Measurements from ENCODE around the gene CPLX3. TPM values are rescaled to one million over a fixed set of nuclear protein-coding genes. Genes with fewer than 3 reads are reported as not detected.

CPLX3 gene
- total RNA-seq, 1 donor from 2014 or later = 0.32 TPM

GRCh38 chr15:74789171-74789631 is 37.2 kb upstream of the CPLX3 start:
- Mint-ChIP-seq H3K4me3 (ENCODE audit: unreplicated experiment) (no peak overlapping the region), H3K27me3 (ENCODE audit: unreplicated experiment) (peaks cover 9% of the 10 kb centered on the region), H3K9me3 (ENCODE audit: unreplicated experiment) (no peaks in the 10 kb centered on the region), H3K27ac (ENCODE audit: unreplicated experiment) (no peak overlapping the region), H3K4me1 (ENCODE audit: low read depth, unreplicated experiment) (peaks cover 36% of the 10 kb centered on the region), H3K36me3 (ENCODE audit: unreplicated experiment) (no peaks in the 10 kb centered on the region)
- TF ChIP-seq CTCF (IDR thresholded peaks at IDR 0.05; ENCODE audit: partially characterized antibody, unreplicated experiment) = no peak
- no peak for DNase-seq

GRCh38 chr15:74789741-74790079 is 36.7 kb upstream of the CPLX3 start:
- no peak for DNase-seq
- Mint-ChIP-seq H3K9me3 (ENCODE audit: unreplicated experiment) (no peaks in the 10 kb centered on the region), H3K36me3 (ENCODE audit: unreplicated experiment) (no peaks in the 10 kb centered on the region), H3K27me3 (ENCODE audit: unreplicated experiment) (peaks cover 10% of the 10 kb centered on the region), H3K4me3 (ENCODE audit: unreplicated experiment) (no peak overlapping the region), H3K4me1 (ENCODE audit: low read depth, unreplicated experiment) (peaks cover 36% of the 10 kb centered on the region), H3K27ac (ENCODE audit: unreplicated experiment) (no peak overlapping the region)
- TF ChIP-seq CTCF (IDR thresholded peaks at IDR 0.05; ENCODE audit: partially characterized antibody, unreplicated experiment) = no peak

DNA sequence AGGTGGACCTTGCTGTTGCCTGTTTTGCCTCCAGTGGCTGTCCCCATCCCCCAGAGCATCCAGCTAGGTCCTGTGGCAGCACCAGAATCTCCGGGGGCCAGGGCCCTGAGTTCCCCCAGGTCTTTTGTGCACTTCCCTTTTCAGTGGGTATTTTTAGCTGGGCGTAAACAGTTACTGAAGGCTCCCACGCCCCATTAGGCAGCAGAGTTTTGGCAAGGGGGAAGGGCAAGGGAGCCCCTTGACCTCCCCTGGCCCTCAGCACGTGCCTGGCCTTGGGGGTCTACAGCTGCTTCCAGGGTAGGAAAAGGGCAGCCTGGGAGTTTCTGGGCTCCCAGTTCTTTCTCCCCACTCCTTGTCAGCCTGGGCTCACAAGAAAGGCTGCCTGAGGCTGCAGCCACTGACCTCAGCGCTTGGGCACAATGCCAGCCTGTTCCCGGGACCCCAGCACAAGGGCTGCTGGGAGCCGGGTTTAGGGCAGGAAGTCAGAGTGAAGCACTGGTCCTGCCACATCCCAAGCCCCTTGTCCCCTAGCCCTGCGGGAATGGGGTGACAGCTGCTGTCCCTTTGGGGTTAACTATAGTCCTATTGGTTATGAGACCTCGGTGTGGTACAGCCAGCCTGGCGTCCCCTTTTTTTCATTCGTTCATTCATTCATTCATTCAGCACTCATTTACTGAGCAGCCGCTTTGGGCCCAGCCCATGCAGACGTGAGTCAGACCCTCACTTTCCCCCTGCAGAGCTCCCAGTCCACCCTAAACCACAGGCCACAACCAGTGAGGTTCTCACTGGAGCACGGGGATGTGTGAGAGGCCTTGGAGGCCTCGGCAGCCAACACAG is 36.1 kb upstream of the CPLX3 start:
- Mint-ChIP-seq H3K36me3 (ENCODE audit: unreplicated experiment) (no peaks in the 10 kb centered on the region), H3K27me3 (ENCODE audit: unreplicated experiment) (peaks cover 10% of the 10 kb centered on the region), H3K27ac (ENCODE audit: unreplicated experiment) (no peak overlapping the region), H3K4me1 (ENCODE audit: low read depth, unreplicated experiment) (peaks cover 36% of the 10 kb centered on the region), H3K9me3 (ENCODE audit: unreplicated experiment) (no peaks in the 10 kb centered on the region), H3K4me3 (ENCODE audit: unreplicated experiment) (no peak overlapping the region)
- no peak for TF ChIP-seq CTCF (IDR thresholded peaks at IDR 0.05; ENCODE audit: partially characterized antibody, unreplicated experiment)
- no peak for DNase-seq

- DNase-seq = no peak
- TF ChIP-seq CTCF (IDR thresholded peaks at IDR 0.05; ENCODE audit: partially characterized antibody, unreplicated experiment) = no peak
- H3K9me3 Mint-ChIP-seq (ENCODE audit: unreplicated experiment) = no peaks in the 10 kb centered on the region
- H3K27me3 Mint-ChIP-seq (ENCODE audit: unreplicated experiment) = peaks cover 10% of the 10 kb centered on the region
- peaks cover 33% of the 10 kb centered on the region for H3K4me1 Mint-ChIP-seq (ENCODE audit: low read depth, unreplicated experiment)
- H3K4me3 Mint-ChIP-seq (ENCODE audit: unreplicated experiment) = no peak overlapping the region
- H3K27ac Mint-ChIP-seq (ENCODE audit: unreplicated experiment) = no peak overlapping the region
- H3K36me3 Mint-ChIP-seq (ENCODE audit: unreplicated experiment) = no peaks in the 10 kb centered on the region
These were observed 35.4 kb upstream of the CPLX3 start for GRCh38 chr15:74791007-74791406.

DNA sequence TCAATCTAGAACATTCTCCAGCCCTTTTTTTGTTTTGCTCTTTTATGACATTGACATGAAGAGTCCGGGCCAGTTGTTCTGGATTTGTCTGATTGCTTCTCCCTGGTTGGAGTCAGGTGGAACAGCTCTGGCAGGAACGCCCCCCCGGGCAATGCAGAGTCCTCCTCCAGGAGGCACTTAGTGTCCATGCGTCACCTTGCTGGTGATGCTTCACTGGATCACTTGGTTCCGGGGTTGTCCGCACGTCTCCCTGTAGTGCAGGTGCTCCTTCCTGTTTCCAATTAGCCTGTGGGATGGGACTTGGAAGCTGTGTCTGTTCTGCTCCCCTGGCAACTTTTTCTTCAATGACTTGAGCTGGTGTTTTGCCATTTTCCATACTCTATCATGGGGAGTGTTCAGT is 34.8 kb upstream of the CPLX3 start:
- no peak for DNase-seq
- no peak overlapping the region for H3K4me3 Mint-ChIP-seq (ENCODE audit: unreplicated experiment)
- peaks cover 10% of the 10 kb centered on the region for H3K27me3 Mint-ChIP-seq (ENCODE audit: unreplicated experiment)
- no peak overlapping the region for H3K27ac Mint-ChIP-seq (ENCODE audit: unreplicated experiment)
- TF ChIP-seq CTCF (IDR thresholded peaks at IDR 0.05; ENCODE audit: partially characterized antibody, unreplicated experiment) = no peak
- no peaks in the 10 kb centered on the region for H3K36me3 Mint-ChIP-seq (ENCODE audit: unreplicated experiment)
- peaks cover 33% of the 10 kb centered on the region for H3K4me1 Mint-ChIP-seq (ENCODE audit: low read depth, unreplicated experiment)
- H3K9me3 Mint-ChIP-seq (ENCODE audit: unreplicated experiment) = no peaks in the 10 kb centered on the region
